DOHH2 (cell line): ENCODE measurements around the gene RRP8.

Experiments
- EZH2phosphoT487 ChIP-seq: fragments of 200-600 bp; sonication (generic); IDR thresholded peaks from 2 replicates; pipeline ENCODE4 v1.6.1; 2017; ENCODE audit warnings: borderline replicate concordance, mild to moderate bottlenecking, antibody characterized with exemption, low read length, moderate library complexity, mixed read lengths
- TF ChIP-seq, protein P1 (sequence below): fragments of 200-600 bp; sonication (generic); IDR thresholded peaks from one replicate; pipeline ENCODE4 v1.5.1; 2014; ENCODE audit warnings: antibody characterized with exemption, mild to moderate bottlenecking, low read depth, low read length; ENCODE audit not compliant: poor library complexity, severe bottlenecking

DNA sequence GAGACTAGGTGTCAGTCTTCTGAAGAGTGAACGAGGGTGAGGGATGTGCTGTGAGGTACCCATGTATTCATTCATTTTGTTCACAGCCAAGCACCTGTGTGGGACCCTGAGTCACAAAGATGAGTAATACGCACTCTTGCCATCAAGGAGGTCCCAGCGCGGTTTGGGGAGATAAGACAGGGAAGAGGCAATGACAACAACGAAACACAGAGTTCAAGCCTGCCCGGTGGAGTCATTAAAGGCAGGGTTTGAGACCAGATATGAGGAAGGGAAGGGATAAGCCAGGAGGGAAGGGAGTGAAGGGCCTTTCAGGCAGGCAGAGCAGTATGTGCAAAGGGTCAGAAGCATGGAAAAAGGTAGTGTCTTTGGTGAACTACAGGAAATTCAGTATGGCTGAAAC is 47.6 kb upstream of the RRP8 start:
- TF ChIP-seq, protein P1, sequence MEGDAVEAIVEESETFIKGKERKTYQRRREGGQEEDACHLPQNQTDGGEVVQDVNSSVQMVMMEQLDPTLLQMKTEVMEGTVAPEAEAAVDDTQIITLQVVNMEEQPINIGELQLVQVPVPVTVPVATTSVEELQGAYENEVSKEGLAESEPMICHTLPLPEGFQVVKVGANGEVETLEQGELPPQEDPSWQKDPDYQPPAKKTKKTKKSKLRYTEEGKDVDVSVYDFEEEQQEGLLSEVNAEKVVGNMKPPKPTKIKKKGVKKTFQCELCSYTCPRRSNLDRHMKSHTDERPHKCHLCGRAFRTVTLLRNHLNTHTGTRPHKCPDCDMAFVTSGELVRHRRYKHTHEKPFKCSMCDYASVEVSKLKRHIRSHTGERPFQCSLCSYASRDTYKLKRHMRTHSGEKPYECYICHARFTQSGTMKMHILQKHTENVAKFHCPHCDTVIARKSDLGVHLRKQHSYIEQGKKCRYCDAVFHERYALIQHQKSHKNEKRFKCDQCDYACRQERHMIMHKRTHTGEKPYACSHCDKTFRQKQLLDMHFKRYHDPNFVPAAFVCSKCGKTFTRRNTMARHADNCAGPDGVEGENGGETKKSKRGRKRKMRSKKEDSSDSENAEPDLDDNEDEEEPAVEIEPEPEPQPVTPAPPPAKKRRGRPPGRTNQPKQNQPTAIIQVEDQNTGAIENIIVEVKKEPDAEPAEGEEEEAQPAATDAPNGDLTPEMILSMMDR, result no peak
- TF ChIP-seq EZH2phosphoT487, result no peak
